OCI-LY7 (cell line): ENCODE measurements around the gene GALNT7.

Experiments used
- CTCF ChIP-seq: fragments of 200-600 bp; sonication (generic); conservative IDR thresholded peaks from 2 replicates; pipeline ENCODE4 v1.5.1; 2014; ENCODE audit warnings: mild to moderate bottlenecking, antibody characterized with exemption, low read length, moderate library complexity, mixed read lengths
- EZH2phosphoT487 ChIP-seq: fragments of 200-600 bp; sonication (generic); IDR thresholded peaks from 2 replicates; pipeline ENCODE4 v1.6.1; 2018; ENCODE audit warnings: low read depth, borderline replicate concordance, mild to moderate bottlenecking, mixed run types, antibody characterized with exemption, low read length, moderate library complexity, mixed read lengths

GRCh38 chr4:173165706-173166105, 2.9 kb upstream of the GALNT7 start:
- TF ChIP-seq CTCF (no peak), EZH2phosphoT487 (no peak)
